GM18870 (cell line): ENCODE data around the gene GPR89B.
A peak's percentile ranks its signal among the peaks of the same experiment; 100 is the strongest.
"Not testable (repeated sequence)": the region's sequence is repeated elsewhere in the genome, so short reads cannot be mapped to it uniquely, and the experiment has no call there.

Experiments used
- ATAC-seq: cut with Tn5 transposase; IDR thresholded peaks from one replicate; pipeline ENCODE4 v1.9.1; 2021; ENCODE audit warnings: moderate library complexity; ENCODE audit not compliant: unreplicated experiment

GPR89B gene

GRCh38 chr1:148027004-148027403 is 98.8 kb downstream of the GPR89B start:
- not testable (repeated sequence) for ATAC-seq

- ATAC-seq, result not testable (repeated sequence)
These were observed 104.0 kb downstream of the GPR89B start for GRCh38 chr1:148032247-148032646.

GRCh38 chr1:148032690-148033089 is 104.5 kb downstream of the GPR89B start:
- not testable (repeated sequence) for ATAC-seq

GRCh38 chr1:148033147-148033546 is 104.9 kb downstream of the GPR89B start:
- not testable (repeated sequence) for ATAC-seq

- ATAC-seq, result not testable (repeated sequence)
These were observed 109.7 kb downstream of the GPR89B start for GRCh38 chr1:148037850-148038461.

- peak; percentile 83 for ATAC-seq
These were observed 110.5 kb downstream of the GPR89B start for GRCh38 chr1:148038462-148039333.
